ENCODE measurements around the gene EFEMP2. TPM values are rescaled to one million over a fixed set of nuclear protein-coding genes. Genes with fewer than 3 reads are reported as not detected.
A peak's percentile ranks its signal among the peaks of the same experiment; 100 is the strongest.

Gene EFEMP2
- total and polyA plus RNA-seq, 3 experiments from 2014 or later, result 0.23 to 4.0 (median 3.9) TPM

DNA sequence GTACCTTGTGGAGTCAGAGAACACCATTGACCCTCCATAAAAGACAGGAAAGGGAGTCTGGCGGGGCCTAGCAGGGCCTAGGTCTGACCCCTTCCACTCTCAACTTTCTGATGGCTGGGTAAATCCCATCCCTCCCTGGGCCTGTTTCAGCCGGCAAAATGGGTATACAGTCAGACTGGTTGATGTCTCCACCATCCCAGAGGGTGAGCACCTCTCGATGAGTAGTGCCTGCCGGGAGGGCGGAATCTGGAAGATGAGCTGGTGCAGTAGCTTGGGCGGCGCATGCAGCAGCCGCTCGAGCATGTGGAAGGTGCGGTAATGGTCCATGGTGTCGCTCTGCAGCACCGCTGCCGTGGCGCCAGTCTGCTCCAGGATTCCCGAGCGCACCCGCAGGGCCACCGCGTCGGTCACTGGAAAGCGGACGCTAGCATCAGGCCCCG is 15.1 kb upstream of the EFEMP2 start:
- POLR2A ChIA-PET, result interaction anchor here (0.5 to 6.0 kb wide), 20 partner anchors 13 to 273 kb away, joined by 3 to 140 read pairs (median 4); partner anchors contain the start of genes BANF1, C11orf68, CFL1 and KAT5
- DNase-seq, result no peak

DNA sequence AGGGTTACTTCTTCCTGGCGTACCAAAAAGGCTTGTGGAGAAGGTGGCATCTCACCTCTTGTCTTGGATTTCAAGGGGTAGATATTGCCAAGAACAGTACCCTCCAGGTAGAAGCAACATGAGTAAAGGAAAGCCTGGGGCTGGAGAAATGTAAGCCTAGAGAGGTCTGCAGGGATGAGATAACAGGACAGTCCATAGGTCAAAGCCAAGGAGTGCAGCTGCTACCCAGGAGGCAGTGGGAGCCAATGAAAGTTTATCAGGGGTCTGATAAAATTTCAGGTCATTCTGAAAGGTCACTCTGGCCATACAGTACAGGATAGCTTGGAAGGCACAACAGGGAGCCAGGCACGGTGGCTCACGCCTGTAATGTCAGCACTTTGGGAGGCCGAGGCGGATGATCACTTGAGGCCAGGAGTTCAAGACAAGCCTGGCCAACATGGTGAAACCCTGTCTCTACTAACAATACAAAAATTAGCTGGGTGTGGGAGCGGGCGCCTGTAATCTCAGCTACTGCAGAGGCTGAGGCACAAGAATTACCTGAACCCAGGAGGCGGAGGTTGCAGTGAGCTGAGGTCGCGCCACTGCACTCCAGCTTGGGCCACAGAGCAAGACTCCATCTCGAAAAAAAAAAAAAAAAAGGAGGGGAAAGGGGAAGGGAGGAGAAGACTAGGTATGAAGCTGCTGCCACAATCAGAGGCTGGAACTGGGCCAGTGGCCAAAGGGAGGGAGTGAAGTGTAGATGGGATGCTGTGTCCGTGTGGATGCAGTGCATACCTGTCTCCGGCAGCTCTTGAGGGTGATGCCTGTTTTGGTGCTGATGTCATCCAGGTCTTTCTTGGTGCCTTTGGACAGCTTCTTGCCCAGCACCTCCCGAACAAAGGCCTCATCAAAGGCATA is 14.5 kb upstream of the EFEMP2 start:
- Mint-ChIP-seq H3K27me3 (no peaks in the 10 kb centered on the region), H3K36me3 (peaks cover 0 to 49% (median 0%) of the 10 kb centered on the region in 3 donors), H3K27ac (peak overlapping the region; percentile 84 to 99 (median 94)), H3K4me1 (peaks cover 43 to 60% (median 59%) of the 10 kb centered on the region in 3 donors), H3K9me3 (no peaks in the 10 kb centered on the region), H3K4me3 (peak overlapping the region; percentile 83 to 97 (median 92))
- POLR2A ChIA-PET, result interaction anchor here (0.6 to 4.5 kb wide), 5 partner anchors 13 to 45 kb away, joined by 3 to 30 read pairs (median 5); partner anchors contain the start of genes C11orf68 and MUS81
- CTCF ChIA-PET, result interaction anchor here (1.0 to 21.9 kb wide), 10 partner anchors 13 to 175 kb away, joined by 3 to 560 read pairs (median 14); partner anchors contain the start of genes C11orf68, CFL1, CTSW and EFEMP2
- DNase-seq, result no peak
- Histone ChIP-seq H3K36me3 (ENCODE audit: insufficient read depth, low read length) (peaks cover 17% of the 10 kb centered on the region), H3K4me3 (ENCODE audit: low read length) (peak overlapping the region; percentile 94), H3K27me3 (ENCODE audit: insufficient read depth, low read length, poor library complexity, severe bottlenecking) (no peaks in the 10 kb centered on the region), H3K27ac (ENCODE audit: low read depth, low read length) (peak overlapping the region; percentile 87), H3K4me1 (ENCODE audit: insufficient read depth, low read length) (peaks cover 36% of the 10 kb centered on the region), H3K9me3 (ENCODE audit: low read length) (no peaks in the 10 kb centered on the region)

More for the DNA sequence above, 15.1 kb upstream of the EFEMP2 start:
- H3K27me3 Mint-ChIP-seq, result no peaks in the 10 kb centered on the region
- peak overlapping the region; percentile 94 for H3K4me3 ChIP-seq (ENCODE audit: low read length)
- peaks cover 0 to 43% (median 0%) of the 10 kb centered on the region in 3 donors for H3K36me3 Mint-ChIP-seq
- H3K36me3 ChIP-seq (ENCODE audit: insufficient read depth, low read length), result peaks cover 11% of the 10 kb centered on the region
- H3K4me1 ChIP-seq (ENCODE audit: insufficient read depth, low read length), result peaks cover 43% of the 10 kb centered on the region
- peak overlapping the region; percentile 87 for H3K27ac ChIP-seq (ENCODE audit: low read depth, low read length)
- H3K9me3 Mint-ChIP-seq, result no peaks in the 10 kb centered on the region
- no peaks in the 10 kb centered on the region for H3K27me3 ChIP-seq (ENCODE audit: insufficient read depth, low read length, poor library complexity, severe bottlenecking)
- peak overlapping the region; percentile 84 to 100 (median 96) for H3K27ac Mint-ChIP-seq
- no peaks in the 10 kb centered on the region for H3K9me3 ChIP-seq (ENCODE audit: low read length)
- peaks cover 48 to 65% (median 64%) of the 10 kb centered on the region in 3 donors for H3K4me1 Mint-ChIP-seq
- CTCF ChIA-PET, result interaction anchor here (0.6 to 21.9 kb wide), 30 partner anchors 12 to 329 kb away, joined by 3 to 560 read pairs (median 6); partner anchors contain the start of genes AP5B1, BANF1, C11orf68 and CFL1
- H3K4me3 Mint-ChIP-seq, result peak overlapping the region; percentile 83 to 97 (median 92)

DNA sequence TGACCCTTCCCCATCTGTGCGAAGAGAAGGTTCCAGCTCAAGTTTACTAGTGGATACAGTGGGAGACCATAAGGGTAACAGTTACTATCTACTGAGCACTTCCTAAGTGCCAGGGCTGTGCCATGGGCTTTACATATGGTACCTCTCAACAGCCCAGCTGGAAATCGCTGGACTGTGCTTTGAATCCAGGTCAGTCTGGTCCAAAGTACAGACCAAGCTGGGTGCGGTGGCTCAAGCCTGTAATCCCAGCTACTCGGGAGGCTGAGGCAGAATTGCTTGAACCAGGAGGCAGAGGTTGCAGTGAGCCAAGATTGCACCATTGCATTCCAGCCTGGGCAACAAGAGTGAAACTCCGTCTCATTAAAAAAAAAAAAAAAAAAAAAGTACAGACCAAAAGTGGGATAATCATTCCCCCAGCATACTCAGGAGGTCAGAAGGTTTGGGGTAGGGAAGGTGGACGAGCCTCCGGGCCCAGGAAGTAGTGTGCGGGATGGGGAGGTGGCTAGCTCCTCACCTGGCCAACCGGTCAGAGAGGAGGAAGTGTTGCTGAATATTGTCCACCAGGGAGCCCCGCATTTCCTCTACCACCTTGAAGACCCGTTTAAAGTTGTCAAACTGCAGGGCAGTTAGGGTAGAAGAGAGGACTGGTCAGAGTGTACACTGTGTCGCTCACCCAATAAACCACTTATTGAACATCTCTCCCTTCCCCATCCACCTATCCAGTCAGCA is 13.4 kb upstream of the EFEMP2 start:
- H3K4me3 Mint-ChIP-seq, result peak overlapping the region in 3 of 7 donors; percentile 87 to 92 (median 89)
- peaks cover 0 to 52% (median 0%) of the 10 kb centered on the region in 3 donors for H3K36me3 Mint-ChIP-seq
- H3K27ac Mint-ChIP-seq, result peak overlapping the region in 5 of 8 donors; percentile 14 to 97 (median 62)
- DNase-seq, result no peak
- Histone ChIP-seq H3K4me3 (ENCODE audit: low read length) (no peak overlapping the region), H3K9me3 (ENCODE audit: low read length) (no peaks in the 10 kb centered on the region), H3K36me3 (ENCODE audit: insufficient read depth, low read length) (peaks cover 17% of the 10 kb centered on the region), H3K4me1 (ENCODE audit: insufficient read depth, low read length) (peaks cover 41% of the 10 kb centered on the region), H3K27me3 (ENCODE audit: insufficient read depth, low read length, poor library complexity, severe bottlenecking) (no peaks in the 10 kb centered on the region), H3K27ac (ENCODE audit: low read depth, low read length) (no peak overlapping the region)
- ChIA-PET POLR2A (interaction anchor here (0.7 to 2.3 kb wide), 7 partner anchors 12 to 100 kb away, joined by 3 to 14 read pairs (median 4); partner anchors contain the start of genes CFL1 and MUS81), CTCF (interaction anchor here (1.0 to 21.9 kb wide), 13 partner anchors 8 to 175 kb away, joined by 3 to 560 read pairs (median 16); partner anchors contain the start of genes BANF1, CFL1, CTSW and EFEMP2)
- H3K9me3 Mint-ChIP-seq, result no peaks in the 10 kb centered on the region
- H3K4me1 Mint-ChIP-seq, result peaks cover 49 to 64% (median 61%) of the 10 kb centered on the region in 3 donors
- H3K27me3 Mint-ChIP-seq, result no peaks in the 10 kb centered on the region

DNA sequence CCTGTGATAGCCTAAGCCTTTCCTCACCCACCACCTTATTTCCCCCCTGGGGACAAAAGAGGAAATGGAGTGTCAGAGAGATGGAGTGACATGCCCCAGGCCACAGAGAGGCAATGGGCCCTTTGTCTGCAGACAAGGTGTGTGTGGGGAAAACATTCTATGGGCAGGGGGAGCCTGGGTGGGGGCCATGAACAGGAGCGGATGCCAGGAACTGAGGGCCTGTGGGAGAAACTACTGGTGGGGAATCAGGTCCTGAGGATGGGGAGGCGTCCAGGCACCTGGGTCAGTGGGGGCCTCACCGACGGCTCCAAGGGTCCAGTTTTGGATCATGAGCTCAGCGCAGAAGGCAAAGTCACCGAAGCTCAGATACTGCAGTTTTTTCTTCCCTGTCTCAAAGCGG is 12.6 kb upstream of the EFEMP2 start:
- Histone ChIP-seq H3K4me1 (ENCODE audit: insufficient read depth, low read length) (peaks cover 48% of the 10 kb centered on the region), H3K27me3 (ENCODE audit: insufficient read depth, low read length, poor library complexity, severe bottlenecking) (no peaks in the 10 kb centered on the region), H3K27ac (ENCODE audit: low read depth, low read length) (no peak overlapping the region), H3K9me3 (ENCODE audit: low read length) (no peaks in the 10 kb centered on the region), H3K36me3 (ENCODE audit: insufficient read depth, low read length) (peaks cover 17% of the 10 kb centered on the region), H3K4me3 (ENCODE audit: low read length) (no peak overlapping the region)
- Mint-ChIP-seq H3K36me3 (peaks cover 0 to 52% (median 0%) of the 10 kb centered on the region in 3 donors), H3K27ac (peak overlapping the region in 7 of 8 donors; percentile 18 to 88 (median 57)), H3K4me3 (no peak overlapping the region), H3K9me3 (no peaks in the 10 kb centered on the region), H3K27me3 (no peaks in the 10 kb centered on the region), H3K4me1 (peaks cover 54 to 69% (median 66%) of the 10 kb centered on the region in 3 donors)
- POLR2A ChIA-PET, result interaction anchor here (0.5 to 2.3 kb wide), 7 partner anchors 11 to 101 kb away, joined by 3 to 14 read pairs (median 4); partner anchors contain the start of genes CFL1 and MUS81
- DNase-seq, result no peak
- CTCF ChIA-PET, result interaction anchor here (1.0 to 21.9 kb wide), 33 partner anchors 9 to 404 kb away, joined by 3 to 560 read pairs (median 5); partner anchors contain the start of genes BANF1, CATSPER1, CFL1 and CTSW

DNA sequence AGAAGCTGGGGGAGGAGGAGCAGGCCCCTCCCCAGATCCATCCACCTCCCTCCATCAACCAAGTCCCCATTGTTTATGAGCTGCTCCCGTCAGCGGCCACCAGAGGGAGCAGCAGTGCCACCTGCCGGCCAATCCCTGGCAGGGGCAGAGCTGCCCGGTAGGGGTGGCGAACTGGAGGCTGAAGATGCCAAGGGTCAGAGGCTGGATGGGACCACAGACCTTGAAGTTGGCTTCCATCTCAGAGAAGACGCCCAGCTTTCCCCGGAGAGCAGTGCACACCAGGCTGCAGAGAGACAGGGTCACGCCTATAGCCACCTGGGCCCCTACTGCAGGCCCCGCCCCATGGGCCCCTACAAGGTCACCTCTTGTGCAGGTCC is 12.1 kb upstream of the EFEMP2 start:
- H3K9me3 Mint-ChIP-seq, result no peaks in the 10 kb centered on the region
- H3K27me3 ChIP-seq (ENCODE audit: insufficient read depth, low read length, poor library complexity, severe bottlenecking), result no peaks in the 10 kb centered on the region
- peak overlapping the region; percentile 18 to 94 (median 88) for H3K27ac Mint-ChIP-seq
- peak; percentile 75 to 86 (median 77) for DNase-seq
- peaks cover 0 to 52% (median 0%) of the 10 kb centered on the region in 3 donors for H3K36me3 Mint-ChIP-seq
- H3K4me1 Mint-ChIP-seq, result peaks cover 50 to 69% (median 66%) of the 10 kb centered on the region in 3 donors
- peak overlapping the region in 2 of 7 donors; percentile 61 to 82 for H3K4me3 Mint-ChIP-seq
- H3K27me3 Mint-ChIP-seq, result no peaks in the 10 kb centered on the region
- no peaks in the 10 kb centered on the region for H3K9me3 ChIP-seq (ENCODE audit: low read length)
- H3K4me1 ChIP-seq (ENCODE audit: insufficient read depth, low read length), result peaks cover 48% of the 10 kb centered on the region
- CTCF ChIA-PET, result interaction anchor here (0.9 to 21.9 kb wide), 41 partner anchors 10 to 404 kb away, joined by 3 to 560 read pairs (median 4); partner anchors contain the start of genes BANF1, CATSPER1, CFL1 and CTSW
- POLR2A ChIA-PET, result interaction anchor here (0.5 to 2.3 kb wide), 7 partner anchors 11 to 102 kb away, joined by 3 to 14 read pairs (median 6); partner anchors contain the start of genes CFL1 and MUS81
- H3K27ac ChIP-seq (ENCODE audit: low read depth, low read length), result no peak overlapping the region
- peaks cover 17% of the 10 kb centered on the region for H3K36me3 ChIP-seq (ENCODE audit: insufficient read depth, low read length)
- H3K4me3 ChIP-seq (ENCODE audit: low read length), result no peak overlapping the region

DNA sequence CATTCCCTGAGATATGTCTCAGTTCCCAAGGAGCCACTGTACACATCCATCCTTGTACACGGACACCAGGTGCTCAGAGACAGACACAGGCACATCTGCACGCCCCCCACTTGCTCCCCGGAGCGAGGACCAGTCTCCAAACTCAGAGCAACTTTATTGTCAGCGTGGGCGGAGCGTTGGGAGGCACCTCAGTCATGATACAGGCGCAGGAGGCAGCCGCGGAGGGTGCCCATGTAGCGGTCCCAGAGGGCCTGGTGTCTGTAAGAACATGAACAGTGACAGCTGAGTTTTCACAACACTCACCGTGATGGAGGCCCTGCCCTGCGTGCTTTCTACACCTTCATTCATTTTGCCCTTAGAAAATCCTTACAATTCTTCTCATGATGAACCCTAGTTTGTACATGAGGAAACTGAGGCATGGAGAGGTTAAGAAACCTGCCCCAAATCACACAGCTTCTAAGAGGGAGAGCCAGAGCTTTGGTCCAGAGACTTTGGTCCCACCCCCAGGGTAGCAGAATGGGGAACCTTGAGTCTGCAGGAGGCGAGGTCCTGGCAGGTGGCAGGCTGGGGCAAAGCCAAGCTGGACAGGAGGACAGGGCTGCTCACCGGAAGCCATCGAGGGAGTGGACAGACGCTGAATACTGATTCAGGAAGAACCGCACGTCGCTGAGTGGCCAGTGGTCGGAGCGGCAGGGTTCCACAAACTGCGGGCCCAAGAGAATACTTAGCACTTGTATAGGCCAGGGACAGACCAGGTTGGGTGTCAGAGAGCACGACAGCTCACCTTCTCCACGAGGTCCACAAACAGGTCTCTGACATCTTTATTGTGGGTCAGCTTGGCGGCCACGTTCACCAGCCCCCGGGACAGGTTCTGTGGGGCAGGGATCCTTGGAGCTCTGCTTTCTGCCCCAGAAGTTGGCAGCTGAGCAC is 11.5 kb upstream of the EFEMP2 start:
- no peak overlapping the region for H3K27ac ChIP-seq (ENCODE audit: low read depth, low read length)
- POLR2A ChIA-PET, result interaction anchor here (0.7 to 2.3 kb wide), 5 partner anchors 10 to 102 kb away, joined by 3 to 14 read pairs (median 7); partner anchors contain the start of genes CFL1 and MUS81
- Mint-ChIP-seq H3K27me3 (no peaks in the 10 kb centered on the region), H3K4me3 (peak overlapping the region in 3 of 7 donors; percentile 61 to 82 (median 72)), H3K4me1 (peaks cover 50 to 69% (median 66%) of the 10 kb centered on the region in 3 donors), H3K36me3 (peaks cover 0 to 52% (median 0%) of the 10 kb centered on the region in 3 donors), H3K9me3 (no peaks in the 10 kb centered on the region), H3K27ac (peak overlapping the region; percentile 18 to 94 (median 88))
- no peak overlapping the region for H3K4me3 ChIP-seq (ENCODE audit: low read length)
- H3K4me1 ChIP-seq (ENCODE audit: insufficient read depth, low read length), result peaks cover 48% of the 10 kb centered on the region
- no peaks in the 10 kb centered on the region for H3K27me3 ChIP-seq (ENCODE audit: insufficient read depth, low read length, poor library complexity, severe bottlenecking)
- no peak for DNase-seq
- no peaks in the 10 kb centered on the region for H3K9me3 ChIP-seq (ENCODE audit: low read length)
- H3K36me3 ChIP-seq (ENCODE audit: insufficient read depth, low read length), result peaks cover 17% of the 10 kb centered on the region
- CTCF ChIA-PET, result interaction anchor here (0.9 to 21.9 kb wide), 39 partner anchors 10 to 405 kb away, joined by 3 to 560 read pairs (median 4); partner anchors contain the start of genes CATSPER1, CFL1, CTSW and EFEMP2

Measured in CD8-positive, alpha-beta memory T cell (primary cell).